HCT116 (cell line): ENCODE measurements around the gene INAVA.

Experiments
- CBX3 ChIP-seq: IDR thresholded peaks from 2 replicates; pipeline ENCODE4 v1.6.1; 2012; ENCODE audit warnings: low read depth
- CEBPB ChIP-seq: IDR thresholded peaks from 2 replicates; pipeline ENCODE4 v1.6.1; 2012; ENCODE audit warnings: low read depth
- EZH2 ChIP-seq: fragments of 200-600 bp; sonication (generic); IDR thresholded peaks from 2 replicates; pipeline ENCODE4 v1.6.1; 2017; ENCODE audit warnings: antibody characterized with exemption, mixed run types
- EZH2phosphoT487 ChIP-seq: fragments of 200-600 bp; IDR thresholded peaks from 2 replicates; pipeline ENCODE4 v1.6.1; 2018; ENCODE audit warnings: antibody characterized with exemption, borderline replicate concordance
- FOSL1 ChIP-seq: IDR thresholded peaks from 2 replicates; pipeline ENCODE4 v1.6.1; 2012; ENCODE audit warnings: low read depth
- RAD21 ChIP-seq: IDR thresholded peaks from 2 replicates; pipeline ENCODE4 v1.6.1; 2012; ENCODE audit warnings: low read depth, mild to moderate bottlenecking
- REST ChIP-seq: IDR thresholded peaks from 2 replicates; pipeline ENCODE4 v1.6.1; 2012; ENCODE audit warnings: low read depth
- SIN3A ChIP-seq: IDR thresholded peaks from 2 replicates; pipeline ENCODE4 v1.6.1; 2012; ENCODE audit warnings: low read depth
- SRF ChIP-seq: IDR thresholded peaks from 2 replicates; pipeline ENCODE4 v1.6.1; 2012; ENCODE audit warnings: low read depth
- TCF7L2 ChIP-seq: IDR thresholded peaks from 2 replicates; pipeline ENCODE4 v1.7.0; 2011; ENCODE audit warnings: borderline replicate concordance, inconsistent platforms; ENCODE audit not compliant: insufficient read depth, insufficient read length; ENCODE audit errors: extremely low read depth
- YY1 ChIP-seq: IDR thresholded peaks from 2 replicates; pipeline ENCODE4 v1.6.1; 2011; ENCODE audit warnings: low read length, low read depth, moderate library complexity, mild to moderate bottlenecking; ENCODE audit not compliant: insufficient replicate concordance; ENCODE audit errors: extremely low read depth
- ZBTB33 ChIP-seq: IDR thresholded peaks from 2 replicates; pipeline ENCODE4 v1.6.1; 2011; ENCODE audit warnings: mild to moderate bottlenecking, low read length, moderate library complexity; ENCODE audit not compliant: insufficient replicate concordance; ENCODE audit errors: extremely low read depth
- ZNF274 ChIP-seq: fragments of 200-500 bp; sonication (Bioruptor generic); IDR thresholded peaks from 2 replicates; pipeline ENCODE4 v1.6.1; 2014; ENCODE audit warnings: mild to moderate bottlenecking, low read depth, low read length, inconsistent platforms
- TF ChIP-seq, protein P1 (sequence below), 3 experiments: fragments of 200-600 bp in 1 of 3; sonication (generic) in 1 of 3; IDR thresholded peaks in 2 of 3; conservative IDR thresholded peaks in 1 of 3; 2 replicates each; pipeline ENCODE4 v1.5.1; 2012 to 2017; ENCODE audit warnings: low read depth in 2 of 3, low read length in 2 of 3, antibody characterized with exemption in 1 of 3, borderline replicate concordance in 1 of 3, control low read depth in 1 of 3, mild to moderate bottlenecking in 1 of 3, mixed read lengths in 1 of 3, mixed run types in 1 of 3, moderate library complexity in 1 of 3; ENCODE audit not compliant: insufficient read depth in 1 of 3

GRCh38 chr1:200857804-200858203 lies 36.9 kb upstream of the INAVA start:
- TF ChIP-seq, protein P1, sequence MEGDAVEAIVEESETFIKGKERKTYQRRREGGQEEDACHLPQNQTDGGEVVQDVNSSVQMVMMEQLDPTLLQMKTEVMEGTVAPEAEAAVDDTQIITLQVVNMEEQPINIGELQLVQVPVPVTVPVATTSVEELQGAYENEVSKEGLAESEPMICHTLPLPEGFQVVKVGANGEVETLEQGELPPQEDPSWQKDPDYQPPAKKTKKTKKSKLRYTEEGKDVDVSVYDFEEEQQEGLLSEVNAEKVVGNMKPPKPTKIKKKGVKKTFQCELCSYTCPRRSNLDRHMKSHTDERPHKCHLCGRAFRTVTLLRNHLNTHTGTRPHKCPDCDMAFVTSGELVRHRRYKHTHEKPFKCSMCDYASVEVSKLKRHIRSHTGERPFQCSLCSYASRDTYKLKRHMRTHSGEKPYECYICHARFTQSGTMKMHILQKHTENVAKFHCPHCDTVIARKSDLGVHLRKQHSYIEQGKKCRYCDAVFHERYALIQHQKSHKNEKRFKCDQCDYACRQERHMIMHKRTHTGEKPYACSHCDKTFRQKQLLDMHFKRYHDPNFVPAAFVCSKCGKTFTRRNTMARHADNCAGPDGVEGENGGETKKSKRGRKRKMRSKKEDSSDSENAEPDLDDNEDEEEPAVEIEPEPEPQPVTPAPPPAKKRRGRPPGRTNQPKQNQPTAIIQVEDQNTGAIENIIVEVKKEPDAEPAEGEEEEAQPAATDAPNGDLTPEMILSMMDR (IDR thresholded peaks at IDR 0.05 in 2 of 3, conservative IDR thresholded peaks at IDR 0.05 in 1 of 3; ENCODE audit: borderline replicate concordance in 1 of 3, insufficient read depth in 1 of 3, low read depth in 2 of 3, low read length in 2 of 3): no peak
- TF ChIP-seq SIN3A (no peak), EZH2phosphoT487 (no peak), REST (no peak), TCF7L2 (no peak), ZBTB33 (no peak), YY1 (no peak), SRF (no peak), EZH2 (no peak), CBX3 (no peak), ZNF274 (no peak), RAD21 (no peak), FOSL1 (no peak), CEBPB (no peak)
